ENCODE results near the gene ZNF280D. TPM values are rescaled to one million over a fixed set of nuclear protein-coding genes. Genes with fewer than 3 reads are reported as not detected.

ZNF280D gene
- polyA plus RNA-seq, 2 of the 4 experiments (the other 2 are of a cell fraction) = 13.4 to 21.8 TPM

DNA sequence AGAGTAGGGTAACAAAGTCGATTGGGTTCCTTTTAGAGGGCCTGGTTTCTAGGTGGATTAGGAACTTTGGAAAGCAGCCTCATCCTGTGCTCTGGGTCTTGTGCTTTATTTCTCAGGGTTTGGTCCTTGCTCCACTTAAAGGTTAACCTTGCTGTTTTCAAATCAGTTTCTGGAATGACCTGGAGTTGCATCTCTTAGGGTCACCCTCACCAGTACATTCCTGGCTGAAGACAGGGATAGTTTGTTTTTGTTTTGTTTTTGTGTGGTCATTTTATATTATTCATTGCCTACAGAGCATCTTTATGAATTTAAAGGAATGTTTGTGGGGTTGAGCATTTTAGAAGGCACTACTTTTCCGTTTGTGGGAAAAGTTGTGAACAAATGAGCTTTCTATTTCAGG is 45.5 kb upstream of the ZNF280D start:
- Histone ChIP-seq H3K27ac (no peak overlapping the region), H3K4me3 (no peak overlapping the region), H3K4me1 (peaks cover 4% of the 10 kb centered on the region; the same call in 2 of the 3 replicates), H3K4me2 (no peak overlapping the region), H3K9me3 (no peaks in the 10 kb centered on the region; the same call in 2 of the 3 replicates)
- TF ChIP-seq RNF2 (IDR thresholded peaks at IDR 0.05; ENCODE audit: borderline replicate concordance, low read depth) (no peak), ATOH8 (CRISPR knock-in tag; IDR thresholded peaks at IDR 0.05; ENCODE audit: low read depth) (no peak), HOXB13 (CRISPR knock-in tag; IDR thresholded peaks at IDR 0.05; ENCODE audit: low read depth) (no peak)
- DNase-seq (ENCODE audit: low read depth in 1 of 2, low spot score in 1 of 2) = no peak
- ATAC-seq = no peak
- ChIA-PET CTCF (no interaction called here), POLR2A (no interaction called here)
- WGBS (ENCODE audit: missing lambda C conversion rate) = 21% methylated on average over 2 of the region's 2 CpGs
- FAIRE-seq = no peak

DNA sequence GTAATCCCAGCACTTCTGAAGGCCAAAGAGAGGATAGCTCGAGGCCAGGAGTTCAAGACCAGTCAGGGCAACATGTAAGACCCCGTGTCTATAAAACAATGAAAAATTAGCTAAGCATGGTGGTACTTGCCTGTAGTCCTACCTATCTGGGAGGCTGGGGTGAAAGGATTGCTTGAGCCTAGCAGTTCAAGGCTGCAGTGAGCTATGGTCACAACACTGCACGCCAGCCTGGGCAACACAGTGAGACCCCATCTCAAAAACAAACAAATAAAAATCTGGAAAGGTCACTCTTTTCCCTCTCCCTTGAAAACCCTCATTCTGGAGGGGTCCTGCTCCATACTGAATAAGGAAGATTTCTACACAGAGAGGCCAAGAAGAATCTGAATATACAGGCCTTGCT is 43.5 kb upstream of the ZNF280D start:
- FAIRE-seq (no peak), DNase-seq (ENCODE audit: low read depth in 1 of 2, low spot score in 1 of 2) (no peak), ATAC-seq (no peak)
- ChIA-PET CTCF (interaction anchor here (0.5 kb wide), 1 partner anchor 114 kb away, joined by 4 read pairs; no protein-coding TSS in a partner anchor), POLR2A (no interaction called here)
- no peaks in the 10 kb centered on the region for H3K9me3 ChIP-seq
- H3K27ac ChIP-seq = no peak overlapping the region
- H3K4me3 ChIP-seq = no peak overlapping the region
- WGBS (ENCODE audit: missing lambda C conversion rate) = 33% methylated on average over 3 of the region's 3 CpGs
- TF ChIP-seq POLR2A (IDR thresholded peaks at IDR 0.05; ENCODE audit: low read length) (no peak), HOXA7 (CRISPR knock-in tag; IDR thresholded peaks at IDR 0.05) (no peak), JUNB (IDR thresholded peaks at IDR 0.05) (no peak), KDM1A (IDR thresholded peaks at IDR 0.05; ENCODE audit: low read depth) (no peak), EHMT2 (IDR thresholded peaks at IDR 0.05; ENCODE audit: low read depth) (no peak), RCOR1 (IDR thresholded peaks at IDR 0.05; ENCODE audit: low read depth, low read length) (no peak), MAFK (IDR thresholded peaks at IDR 0.05; ENCODE audit: partially characterized antibody) (no peak), ZSCAN20 (CRISPR knock-in tag; IDR thresholded peaks at IDR 0.05) (no peak), KDM5A (IDR thresholded peaks at IDR 0.05) (no peak), PBX3 (IDR thresholded peaks at IDR 0.05) (no peak), ATOH8 (CRISPR knock-in tag; IDR thresholded peaks at IDR 0.05; ENCODE audit: low read depth) (no peak), POLR2AphosphoS2 (conservative IDR thresholded peaks at IDR 0.05; ENCODE audit: low read length) (no peak), RARB (CRISPR knock-in tag; IDR thresholded peaks at IDR 0.05) (no peak)
- TF ChIP-seq, protein P1, sequence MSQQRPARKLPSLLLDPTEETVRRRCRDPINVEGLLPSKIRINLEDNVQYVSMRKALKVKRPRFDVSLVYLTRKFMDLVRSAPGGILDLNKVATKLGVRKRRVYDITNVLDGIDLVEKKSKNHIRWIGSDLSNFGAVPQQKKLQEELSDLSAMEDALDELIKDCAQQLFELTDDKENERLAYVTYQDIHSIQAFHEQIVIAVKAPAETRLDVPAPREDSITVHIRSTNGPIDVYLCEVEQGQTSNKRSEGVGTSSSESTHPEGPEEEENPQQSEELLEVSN (IDR thresholded peaks at IDR 0.05; ENCODE audit: borderline replicate concordance, low read depth) = no peak
- TF ChIP-seq, protein P2, sequence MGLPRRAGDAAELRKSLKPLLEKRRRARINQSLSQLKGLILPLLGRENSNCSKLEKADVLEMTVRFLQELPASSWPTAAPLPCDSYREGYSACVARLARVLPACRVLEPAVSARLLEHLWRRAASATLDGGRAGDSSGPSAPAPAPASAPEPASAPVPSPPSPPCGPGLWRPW (IDR thresholded peaks at IDR 0.05) = no peak
- H3K4me1 ChIP-seq = peaks cover 17% of the 10 kb centered on the region
- no peak overlapping the region for H3K4me2 ChIP-seq

DNA sequence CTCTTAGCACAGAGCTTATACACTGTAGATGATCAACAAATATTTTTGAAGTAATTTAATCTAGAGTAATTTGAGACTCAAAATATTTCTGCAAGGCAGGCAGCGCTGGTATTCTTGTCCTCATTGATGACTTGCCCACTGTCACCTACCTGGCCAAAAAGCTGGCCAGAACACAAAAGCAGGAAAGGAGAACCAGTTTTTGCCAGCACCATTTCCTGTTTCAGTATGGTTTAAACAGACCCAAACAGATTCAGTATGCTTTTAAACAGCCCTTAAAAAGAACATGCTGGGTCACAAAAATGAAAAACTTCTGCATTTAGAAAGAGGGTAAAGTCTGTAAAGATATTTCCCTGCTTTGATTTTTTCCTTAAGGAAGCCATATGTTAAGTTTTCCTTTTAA is 42.3 kb upstream of the ZNF280D start:
- whole genome bisulfite sequencing (ENCODE audit: missing lambda C conversion rate) = 52% methylated on average over 1 of the region's 1 CpG

More for the DNA sequence above, 42.3 kb upstream of the ZNF280D start:
- Histone ChIP-seq H3K27ac (no peak overlapping the region), H3K4me1 (peaks cover 17% of the 10 kb centered on the region), H3K9me3 (no peaks in the 10 kb centered on the region), H3K4me3 (no peak overlapping the region), H3K4me2 (no peak overlapping the region)
- DNase-seq (ENCODE audit: low read depth in 1 of 2, low spot score in 1 of 2) = no peak
- ChIA-PET POLR2A (no interaction called here), CTCF (interaction anchor here (1.4 kb wide), 1 partner anchor 26 kb away, joined by 3 read pairs; no protein-coding TSS in a partner anchor)
- FAIRE-seq = no peak
- ATAC-seq = no peak
- TF ChIP-seq ESRRA (IDR thresholded peaks at IDR 0.05; ENCODE audit: borderline replicate concordance, low read length) = no peak
- no peak for TF ChIP-seq ZSCAN20 (CRISPR knock-in tag; IDR thresholded peaks at IDR 0.05)
- TF ChIP-seq HEYL (CRISPR knock-in tag; IDR thresholded peaks at IDR 0.05) = no peak
- no peak for TF ChIP-seq CHD4 (IDR thresholded peaks at IDR 0.05; ENCODE audit: borderline replicate concordance)
- no peak for TF ChIP-seq RFX5 (IDR thresholded peaks at IDR 0.05)
- no peak for TF ChIP-seq BHLHE40 (IDR thresholded peaks at IDR 0.05; ENCODE audit: low read depth, low read length)
- no peak for TF ChIP-seq CBX2 (IDR thresholded peaks at IDR 0.05; ENCODE audit: borderline replicate concordance, low read depth)
- no peak for TF ChIP-seq CHD2 (IDR thresholded peaks at IDR 0.05; ENCODE audit: low read length, partially characterized antibody)
